GM10266 (cell line): ENCODE measurements around the gene CLDN1.

Experiments
- DNase-seq: peaks from one replicate; pipeline ENCODE4 v3.0.0; 2012; ENCODE audit errors: extremely low spot score
- TF ChIP-seq, protein P1 (sequence below): IDR thresholded peaks from 2 replicates; pipeline ENCODE4 v1.5.1; 2012; ENCODE audit warnings: mild to moderate bottlenecking, low read depth; ENCODE audit not compliant: control insufficient read depth, insufficient read depth; ENCODE audit errors: missing control alignments

CLDN1 gene

GRCh38 chr3:190345878-190346277, 23.6 kb upstream of the CLDN1 start:
- TF ChIP-seq, protein P1, sequence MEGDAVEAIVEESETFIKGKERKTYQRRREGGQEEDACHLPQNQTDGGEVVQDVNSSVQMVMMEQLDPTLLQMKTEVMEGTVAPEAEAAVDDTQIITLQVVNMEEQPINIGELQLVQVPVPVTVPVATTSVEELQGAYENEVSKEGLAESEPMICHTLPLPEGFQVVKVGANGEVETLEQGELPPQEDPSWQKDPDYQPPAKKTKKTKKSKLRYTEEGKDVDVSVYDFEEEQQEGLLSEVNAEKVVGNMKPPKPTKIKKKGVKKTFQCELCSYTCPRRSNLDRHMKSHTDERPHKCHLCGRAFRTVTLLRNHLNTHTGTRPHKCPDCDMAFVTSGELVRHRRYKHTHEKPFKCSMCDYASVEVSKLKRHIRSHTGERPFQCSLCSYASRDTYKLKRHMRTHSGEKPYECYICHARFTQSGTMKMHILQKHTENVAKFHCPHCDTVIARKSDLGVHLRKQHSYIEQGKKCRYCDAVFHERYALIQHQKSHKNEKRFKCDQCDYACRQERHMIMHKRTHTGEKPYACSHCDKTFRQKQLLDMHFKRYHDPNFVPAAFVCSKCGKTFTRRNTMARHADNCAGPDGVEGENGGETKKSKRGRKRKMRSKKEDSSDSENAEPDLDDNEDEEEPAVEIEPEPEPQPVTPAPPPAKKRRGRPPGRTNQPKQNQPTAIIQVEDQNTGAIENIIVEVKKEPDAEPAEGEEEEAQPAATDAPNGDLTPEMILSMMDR, result no peak
- DNase-seq, result no peak

DNA sequence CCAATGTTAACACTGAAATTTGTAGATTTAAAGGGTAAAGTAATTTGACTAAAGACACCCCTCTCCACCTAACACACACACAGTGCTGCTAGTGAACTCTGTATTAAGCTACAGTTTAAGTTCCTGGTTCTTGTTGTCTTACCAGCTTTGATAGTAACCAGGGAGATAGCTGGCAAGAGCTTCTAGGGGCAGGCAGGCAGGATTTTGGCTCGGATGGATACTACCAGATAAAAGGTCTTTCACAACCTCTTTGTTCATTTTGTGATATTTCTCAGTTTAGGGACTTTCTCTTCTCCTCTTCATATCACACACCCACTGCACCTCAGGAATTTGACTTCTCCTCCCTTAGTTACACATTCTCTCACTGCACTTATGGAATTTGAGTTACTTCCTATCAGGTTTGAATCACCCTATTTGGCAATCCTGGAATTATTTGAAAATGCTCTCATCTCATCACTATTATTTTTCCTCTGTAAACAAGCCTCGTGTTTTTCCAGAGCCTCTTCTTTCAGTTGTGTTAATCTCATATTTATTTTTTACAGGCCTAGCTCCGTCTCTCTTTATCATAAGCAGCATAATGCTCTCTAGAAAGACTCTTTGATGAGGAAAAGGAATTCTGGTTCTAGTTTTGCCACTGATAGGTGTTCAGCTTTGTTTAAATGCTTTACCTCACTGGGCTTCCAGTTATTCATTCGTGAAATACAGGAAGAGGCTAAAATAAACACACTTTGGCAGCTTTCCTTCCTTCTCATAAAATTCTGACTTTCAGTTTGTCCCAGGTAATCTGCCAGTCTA, 23.0 kb upstream of the CLDN1 start:
- no peak for DNase-seq

GRCh38 chr3:190340071-190340470, 17.8 kb upstream of the CLDN1 start:
- TF ChIP-seq, protein P1, result no peak

More for the DNA sequence above, 23.0 kb upstream of the CLDN1 start:
- TF ChIP-seq, protein P1, result no peak

DNA sequence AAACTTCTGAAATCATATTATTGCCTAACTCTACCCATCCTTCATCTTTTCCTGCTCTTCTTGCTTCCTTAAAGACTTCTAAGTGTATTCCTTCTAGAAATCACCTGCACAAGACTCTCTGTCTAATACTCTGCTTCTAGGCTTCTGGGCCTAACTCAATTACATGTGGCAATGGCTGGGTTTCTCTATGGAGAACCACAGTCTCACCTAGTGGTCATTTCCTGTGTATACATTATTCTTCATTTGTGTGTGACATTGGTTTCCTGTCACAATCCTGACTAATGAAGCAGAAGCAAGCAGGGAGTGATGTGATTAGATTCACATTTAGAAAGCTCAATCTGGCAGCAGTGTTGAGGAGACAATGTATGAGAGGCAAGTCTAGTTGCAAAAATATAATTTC, 16.9 kb upstream of the CLDN1 start:
- TF ChIP-seq, protein P1, result peak; percentile 5
- no peak for DNase-seq

More at GRCh38 chr3:190340071-190340470, 17.8 kb upstream of the CLDN1 start:
- no peak for DNase-seq

DNA sequence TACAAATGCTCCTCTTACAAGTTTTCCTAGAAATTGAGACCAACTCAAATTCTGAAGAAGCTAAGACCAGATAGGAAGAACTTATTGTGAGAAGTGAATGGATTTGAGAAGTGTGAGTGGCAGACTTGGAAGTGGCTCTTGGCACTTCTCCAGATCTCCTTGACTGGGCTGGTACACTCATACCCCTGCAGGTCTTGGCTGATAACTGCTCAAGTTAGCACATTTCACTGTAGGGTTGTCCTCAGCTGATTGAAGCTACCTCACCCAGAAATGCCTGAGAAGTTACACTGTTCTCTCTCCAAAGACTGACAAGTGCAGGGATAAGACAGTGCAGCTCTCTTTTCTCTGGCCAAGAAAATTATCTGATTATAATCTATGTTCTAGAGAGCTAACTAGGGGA, 16.5 kb upstream of the CLDN1 start:
- TF ChIP-seq, protein P1, result no peak
- no peak for DNase-seq

- TF ChIP-seq, protein P1, result no peak
- no peak for DNase-seq
Observed at GRCh38 chr3:190337301-190337700, 15.1 kb upstream of the CLDN1 start.

- TF ChIP-seq, protein P1, result no peak
Observed at GRCh38 chr3:190336516-190337189, 14.4 kb upstream of the CLDN1 start.

More at GRCh38 chr3:190336516-190337189, 14.4 kb upstream of the CLDN1 start:
- no peak for DNase-seq
